HK-2 (cell line): Measurements from ENCODE around the gene NPEPL1.
"Not testable (repeated sequence)": the region's sequence is repeated elsewhere in the genome, so short reads cannot be mapped to it uniquely, and the experiment has no call there.

ENCODE experiments used
- DNase-seq: peaks from one replicate; pipeline ENCODE4 v3.0.0-alpha.2; 2018; ENCODE audit not compliant: unreplicated experiment

Gene NPEPL1

DNA sequence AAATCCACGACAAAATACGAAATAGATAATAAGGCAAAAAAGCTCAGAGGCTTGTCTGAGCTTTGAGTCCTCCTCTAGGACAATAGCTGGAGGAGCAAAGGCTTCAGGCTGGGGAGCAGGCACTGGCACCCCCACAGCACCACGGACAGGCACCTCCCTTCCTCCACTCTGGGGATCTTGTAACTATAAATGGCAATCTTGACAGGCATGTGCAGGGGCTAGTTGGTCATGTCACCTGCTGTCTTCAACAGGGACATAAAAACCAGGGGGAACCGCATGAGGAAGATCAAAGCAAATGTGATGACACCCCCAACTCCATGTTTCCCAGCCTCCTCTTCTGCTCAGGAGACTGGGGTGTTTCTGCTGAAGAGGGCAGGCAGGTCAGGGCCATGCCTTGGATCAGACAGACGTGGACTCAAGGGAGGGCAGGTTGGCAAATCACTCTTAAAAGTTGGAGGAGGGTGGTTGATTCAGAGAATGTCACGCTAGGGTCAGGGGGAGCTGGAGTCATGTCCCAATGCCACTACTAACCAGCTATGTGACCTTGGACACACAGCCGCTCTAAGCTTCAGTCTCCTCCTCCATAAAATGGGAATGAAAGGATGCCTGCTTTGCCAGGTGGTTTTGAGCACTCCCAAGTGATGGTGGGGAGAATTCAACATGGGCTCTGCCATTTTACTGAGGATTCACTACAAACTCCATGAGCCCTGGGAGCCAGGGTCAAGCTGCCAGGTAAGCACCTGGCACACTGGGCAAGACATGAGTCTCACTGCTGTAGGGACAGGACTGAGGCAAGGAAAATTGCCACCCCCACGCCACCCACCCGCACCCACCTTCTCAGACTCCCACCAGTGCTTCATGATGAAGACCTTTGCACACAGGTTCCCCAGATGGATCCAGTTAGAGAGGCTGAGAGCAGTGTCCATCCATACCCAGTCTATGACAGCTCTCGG lies 48.0 kb downstream of the NPEPL1 start:
- DNase-seq: no peak

- DNase-seq: no peak
Measured at GRCh38 chr20:58741384-58741783, 48.8 kb downstream of the NPEPL1 start.

GRCh38 chr20:58742668-58743566 lies 50.3 kb downstream of the NPEPL1 start:
- no peak for DNase-seq

DNA sequence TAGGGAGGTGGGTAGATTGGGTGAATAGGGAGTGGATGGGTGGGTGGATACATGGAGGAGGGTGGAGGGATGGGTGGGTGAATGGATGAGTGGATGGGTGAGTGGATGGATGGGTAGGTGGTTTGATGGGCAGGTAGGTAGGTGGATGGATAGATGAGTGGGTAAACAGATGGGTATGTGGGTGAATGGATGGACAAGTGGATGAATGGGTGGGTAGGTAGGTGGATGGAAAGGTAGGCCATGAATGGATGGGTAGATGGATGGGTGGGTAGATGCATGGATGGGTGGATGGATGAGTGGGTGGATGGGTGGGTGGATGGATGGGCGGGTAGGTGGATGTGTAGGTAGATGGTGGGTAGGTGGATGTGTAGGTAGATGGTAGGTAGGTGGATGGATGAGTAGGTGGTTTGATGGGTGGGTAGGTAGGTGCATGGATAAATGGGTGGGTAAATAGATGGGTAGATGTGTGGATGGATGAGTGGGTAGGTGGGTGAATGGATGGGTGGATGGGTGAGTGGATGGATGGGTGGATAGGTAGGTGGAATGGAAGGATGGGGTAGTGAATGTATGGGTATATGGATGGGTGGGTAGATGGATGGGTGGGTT lies 51.4 kb downstream of the NPEPL1 start:
- DNase-seq: no peak

DNA sequence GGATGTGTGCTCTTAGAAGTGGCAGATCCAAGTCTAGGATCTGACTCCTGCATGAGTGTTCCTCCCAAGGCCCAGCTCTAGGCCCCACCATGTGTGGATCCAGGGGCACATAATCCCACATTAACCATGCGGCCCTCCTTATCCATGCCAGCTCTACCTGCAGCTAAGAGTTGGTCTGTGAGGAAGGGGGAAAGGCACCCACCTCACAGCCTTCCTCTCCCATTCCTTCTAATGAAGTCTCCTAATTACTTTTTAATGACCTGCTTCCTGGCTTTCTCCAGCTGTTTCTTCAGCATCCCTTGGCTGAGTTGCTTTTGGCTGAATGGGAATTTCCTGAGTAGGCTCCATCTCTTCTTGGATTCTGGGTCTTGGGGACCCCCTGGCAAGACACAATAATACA lies 52.2 kb downstream of the NPEPL1 start:
- no peak for DNase-seq

GRCh38 chr20:58745391-58745790 lies 52.8 kb downstream of the NPEPL1 start:
- DNase-seq: no peak

DNA sequence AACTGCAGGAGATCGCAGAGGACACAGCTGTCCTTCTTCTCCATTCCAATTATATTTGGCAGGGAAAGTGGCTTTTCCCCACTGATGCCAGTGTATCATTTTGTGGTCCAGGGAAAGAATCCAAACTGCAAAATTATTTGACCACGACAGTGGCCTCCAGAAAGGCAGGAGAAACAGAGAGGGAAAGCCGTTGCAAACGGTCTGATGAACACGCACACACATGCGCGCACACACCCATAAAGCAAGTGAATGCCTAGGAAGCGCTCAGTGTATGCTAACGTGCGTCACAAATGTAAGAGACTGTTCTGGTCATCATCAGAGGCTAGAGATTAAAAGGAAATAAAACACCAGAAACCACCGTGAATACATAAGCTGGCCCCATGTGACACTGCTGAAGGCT lies 54.0 kb downstream of the NPEPL1 start:
- no peak for DNase-seq

- no peak for DNase-seq
Measured at GRCh38 chr20:58747211-58747610, 54.6 kb downstream of the NPEPL1 start.

GRCh38 chr20:58748618-58749017 lies 56.0 kb downstream of the NPEPL1 start:
- DNase-seq: no peak

GRCh38 chr20:58749098-58749769 lies 56.6 kb downstream of the NPEPL1 start:
- no peak for DNase-seq

- no peak for DNase-seq
Measured at GRCh38 chr20:58749979-58750378, 57.4 kb downstream of the NPEPL1 start.

GRCh38 chr20:58750706-58751105 lies 58.1 kb downstream of the NPEPL1 start:
- DNase-seq: not testable (repeated sequence)

GRCh38 chr20:58751979-58752378 lies 59.4 kb downstream of the NPEPL1 start:
- no peak for DNase-seq

DNA sequence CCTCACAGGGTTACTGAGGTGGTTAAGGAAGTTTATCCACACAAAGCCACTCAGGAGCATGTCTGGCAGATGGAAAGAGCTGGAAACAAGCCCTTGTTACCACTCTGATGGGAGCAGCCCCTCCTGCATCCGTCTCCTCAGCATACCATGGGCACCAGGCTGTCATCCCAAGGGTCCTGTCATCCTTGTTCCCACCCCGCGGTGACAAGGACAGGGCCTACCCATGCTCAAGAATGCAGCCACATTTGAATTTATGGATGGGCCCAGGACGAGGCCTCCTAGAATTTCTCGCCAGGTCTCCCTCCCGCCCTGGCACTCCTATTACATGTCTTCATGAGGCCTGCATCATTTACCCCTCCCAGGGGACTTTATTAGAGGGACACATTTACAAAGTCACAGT lies 60.0 kb downstream of the NPEPL1 start:
- DNase-seq: no peak

DNA sequence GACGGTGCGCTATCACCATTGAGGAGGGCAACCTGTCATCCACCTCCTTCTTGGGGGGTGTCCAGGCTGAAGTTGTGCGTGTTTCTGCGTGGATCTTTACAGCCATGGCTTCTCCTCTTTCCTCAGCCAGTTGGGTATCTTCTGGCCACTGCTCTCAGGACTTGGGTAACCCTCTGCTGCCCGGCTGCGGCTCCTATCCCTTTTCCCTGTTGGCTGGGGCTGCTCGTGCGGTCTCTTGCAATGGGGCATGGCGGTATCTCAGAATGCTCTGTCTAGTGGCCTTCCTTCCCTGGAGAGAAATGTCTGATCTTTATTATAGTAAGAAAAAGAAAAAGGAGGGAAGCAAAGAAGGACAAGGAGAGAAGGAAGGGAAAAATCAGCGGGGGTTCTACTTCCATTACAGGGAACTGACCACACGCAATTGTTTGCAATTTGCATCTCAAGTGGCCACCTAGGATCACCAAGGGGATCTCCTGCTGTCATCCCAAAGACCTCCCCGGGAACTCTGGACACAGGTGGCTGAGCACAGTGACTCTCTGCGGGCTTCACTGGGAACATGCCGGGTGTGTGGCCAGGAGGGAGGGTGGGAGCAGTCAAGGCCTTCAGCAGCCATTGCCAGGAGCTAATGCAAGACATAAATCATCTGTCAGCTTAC lies 60.8 kb downstream of the NPEPL1 start:
- DNase-seq: no peak

- no peak for DNase-seq
Measured at GRCh38 chr20:58753922-58754551, 61.4 kb downstream of the NPEPL1 start.

DNA sequence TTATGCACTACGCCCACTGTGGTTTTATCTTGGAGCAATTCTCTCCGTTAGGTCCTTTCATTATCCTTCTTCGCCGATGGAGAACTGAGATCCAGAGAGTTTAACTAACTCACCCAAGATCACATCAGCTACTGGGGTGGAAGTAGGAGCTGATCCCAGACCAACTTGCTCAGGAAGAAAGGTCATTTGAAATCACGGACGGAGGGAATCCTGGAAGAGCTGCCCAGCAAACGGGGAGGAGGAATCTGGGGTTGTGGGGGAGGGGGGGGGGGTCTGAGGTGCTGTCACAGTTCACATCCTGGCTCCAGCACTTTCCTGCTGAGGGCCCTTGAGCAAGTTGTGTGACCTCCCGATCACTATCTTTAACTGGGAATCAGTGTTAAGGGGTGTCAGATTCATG lies 62.0 kb downstream of the NPEPL1 start:
- no peak for DNase-seq

- DNase-seq: no peak
Measured at GRCh38 chr20:58755062-58755697, 62.6 kb downstream of the NPEPL1 start.

DNA sequence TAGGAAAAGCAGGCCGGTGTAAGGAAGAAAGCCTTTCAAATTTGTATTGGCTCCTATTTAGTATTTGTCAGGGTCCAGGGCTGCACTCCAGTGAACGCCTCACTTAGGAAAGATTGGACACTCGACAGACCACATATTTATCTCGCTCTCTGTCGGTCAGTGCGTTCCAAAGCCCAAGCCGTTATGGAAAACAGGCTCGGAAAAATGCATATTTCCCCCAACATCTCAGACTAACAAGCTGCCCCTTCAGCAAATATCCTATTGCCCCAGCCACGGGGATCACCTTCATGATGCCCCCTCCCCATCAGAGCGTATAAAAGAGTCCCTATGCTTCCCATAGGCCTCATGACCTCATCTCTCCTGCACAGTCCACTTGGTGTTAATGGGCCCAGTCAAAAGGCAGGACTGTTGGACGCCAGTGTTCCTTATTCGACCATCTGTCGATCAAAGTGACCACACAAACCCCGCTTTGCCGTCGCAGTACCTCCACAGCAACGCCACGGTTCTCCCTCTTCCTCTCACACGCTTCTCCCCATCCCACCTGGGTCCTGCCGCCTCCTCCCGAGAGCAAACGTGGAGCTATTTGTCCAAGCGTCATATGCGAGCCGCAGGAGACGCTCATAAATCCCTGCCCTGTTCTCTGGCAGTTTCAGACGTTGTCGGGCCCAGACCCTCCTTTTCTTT lies 63.3 kb downstream of the NPEPL1 start:
- DNase-seq: no peak

GRCh38 chr20:58756450-58756775 lies 63.8 kb downstream of the NPEPL1 start:
- DNase-seq: no peak
